IMR-90 (cell line): ENCODE data around the gene C9orf57. TPM values are rescaled to one million over a fixed set of nuclear protein-coding genes. Genes with fewer than 3 reads are reported as not detected.

Source experiments
- ATAC-seq: fragments of 200-7000 bp; cut with Tn5 transposase; 2 replicates; pipeline ENCODE4 v1.9.1; 2020; ENCODE audit warnings: low read depth, mild to moderate bottlenecking, moderate library complexity
- BruUV-seq: library from RNA; stranded (reverse); fragments of 400-500 nt; replicated peaks from 2 replicates; lab custom pipeline; 2021; lab: Mats Ljungman, UMichigan
- CTCF ChIA-PET: fragments of 300-600 bp; formaldehyde crosslinking; extraction: SDS; loops from one replicate; lab custom pipeline; 2021; ENCODE audit warnings: antibody characterized with exemption; lab: Yijun Ruan, JAX
- POLR2A ChIA-PET: fragments of 300-600 bp; sonication (Branson Sonifier 250); formaldehyde crosslinking; loops from one replicate; lab custom pipeline; 2022; ENCODE audit warnings: antibody characterized with exemption; ENCODE audit not compliant: unreplicated experiment; lab: Charles Lee
- DNase-seq: peaks from one replicate; pipeline ENCODE4 v3.0.0; 2013
- H2AFZ ChIP-seq: replicated peaks from 2 replicates; pipeline ENCODE3; 2013; ENCODE audit warnings: low read length, mild to moderate bottlenecking; ENCODE audit not compliant: poor library complexity
- H2AK5ac ChIP-seq: 2 replicates; pipeline ENCODE4 v1.6.1; 2013; ENCODE audit warnings: low read depth, low read length, inconsistent platforms
- H2AK9ac ChIP-seq: replicated peaks from 2 replicates; pipeline ENCODE3; 2013; ENCODE audit warnings: mild to moderate bottlenecking, low read depth, low read length, moderate library complexity; ENCODE audit not compliant: poor library complexity
- H2BK120ac ChIP-seq: 2 replicates; pipeline ENCODE4 v1.6.1; 2013; ENCODE audit warnings: low read depth, low read length, inconsistent platforms
- H2BK15ac ChIP-seq: 3 replicates; pipeline ENCODE4 v1.6.1; 2013; ENCODE audit warnings: low read depth, low read length, inconsistent platforms
- H2BK20ac ChIP-seq: 2 replicates; pipeline ENCODE4 v1.6.1; 2013; ENCODE audit warnings: low read depth, mild to moderate bottlenecking, inconsistent platforms, low read length, moderate library complexity
- H2BK5ac ChIP-seq: 2 replicates; pipeline ENCODE4 v1.6.1; 2013; ENCODE audit warnings: mild to moderate bottlenecking, low read depth, low read length, inconsistent platforms; ENCODE audit not compliant: poor library complexity, severe bottlenecking
- H3K14ac ChIP-seq: replicated peaks from 2 replicates; pipeline ENCODE4 v1.6.1; 2013; ENCODE audit warnings: low read depth, low read length, inconsistent platforms
- H3K18ac ChIP-seq: 2 replicates; pipeline ENCODE4 v1.6.1; 2013; ENCODE audit warnings: low read depth, low read length, control low read depth
- H3K23ac ChIP-seq: 2 replicates; pipeline ENCODE4 v1.6.1; 2013; ENCODE audit warnings: low read depth, low read length, inconsistent platforms
- H3K27ac ChIP-seq: 2 replicates; pipeline ENCODE4 v1.5.1; 2013; ENCODE audit warnings: mild to moderate bottlenecking, control low read depth, low read length; ENCODE audit not compliant: insufficient read depth
- H3K27me3 ChIP-seq: 2 replicates; pipeline ENCODE4 v1.6.1; 2013; ENCODE audit warnings: low read length; ENCODE audit not compliant: control insufficient read depth, insufficient read depth
- H3K36me3 ChIP-seq: 2 replicates; pipeline ENCODE4 v1.6.1; 2013; ENCODE audit warnings: low read length, mixed read lengths; ENCODE audit not compliant: control insufficient read depth, insufficient read depth
- H3K4ac ChIP-seq: 2 replicates; pipeline ENCODE4 v1.6.1; 2013; ENCODE audit warnings: low read depth, low read length, inconsistent platforms
- H3K4me1 ChIP-seq: 2 replicates; pipeline ENCODE4 v1.6.1; 2013; ENCODE audit warnings: low read length, mixed read lengths; ENCODE audit not compliant: control insufficient read depth, insufficient read depth
- H3K4me2 ChIP-seq: 2 replicates; pipeline ENCODE4 v1.6.1; 2013; ENCODE audit warnings: low read depth, mild to moderate bottlenecking, control low read depth, low read length, moderate library complexity
- H3K4me3 ChIP-seq: 2 replicates; pipeline ENCODE4 v1.5.1; 2013; ENCODE audit warnings: low read depth, mild to moderate bottlenecking, control low read depth, low read length, moderate library complexity; ENCODE audit not compliant: insufficient read depth
- H3K56ac ChIP-seq: 2 replicates; pipeline ENCODE4 v1.6.1; 2013; ENCODE audit warnings: low read length, inconsistent platforms; ENCODE audit not compliant: insufficient read depth; ENCODE audit errors: extremely low read depth
- H3K79me1 ChIP-seq, 2 experiments: 2 replicates each; pipeline ENCODE4 v1.6.1; 2013; ENCODE audit warnings: low read length in 2 of 2, inconsistent platforms in 1 of 2, low read depth in 1 of 2
- H3K9ac ChIP-seq: 2 replicates; pipeline ENCODE4 v1.6.1; 2013; ENCODE audit warnings: low read depth, low read length, control low read depth
- H3K9me1 ChIP-seq: 2 replicates; pipeline ENCODE4 v1.6.1; 2013; ENCODE audit warnings: low read length, inconsistent platforms; ENCODE audit not compliant: insufficient read depth
- H3K9me3 ChIP-seq: 2 replicates; pipeline ENCODE4 v1.6.1; 2013; ENCODE audit warnings: low read length; ENCODE audit not compliant: control insufficient read depth, insufficient read depth
- H4K20me1 ChIP-seq: 2 replicates; pipeline ENCODE4 v1.6.1; 2013; ENCODE audit warnings: low read length, inconsistent platforms; ENCODE audit not compliant: insufficient read depth
- H4K5ac ChIP-seq: 2 replicates; pipeline ENCODE4 v1.6.1; 2013; ENCODE audit warnings: mild to moderate bottlenecking, low read depth, low read length, control low read depth
- H4K8ac ChIP-seq, 2 experiments: 2 replicates each; pipeline ENCODE4 v1.6.1; 2013; ENCODE audit warnings: low read depth in 2 of 2, low read length in 2 of 2, control low read depth in 1 of 2, inconsistent platforms in 1 of 2
- H4K91ac ChIP-seq: 2 replicates; pipeline ENCODE4 v1.6.1; 2013; ENCODE audit warnings: low read depth, low read length, inconsistent platforms; ENCODE audit not compliant: insufficient read depth
- BHLHE40 ChIP-seq: fragments of 150-350 bp; IDR thresholded peaks from 2 replicates; pipeline ENCODE4 v1.6.1; 2016; ENCODE audit warnings: mild to moderate bottlenecking, low read depth, low read length
- CEBPB ChIP-seq: IDR thresholded peaks from 2 replicates; pipeline ENCODE4 v1.6.1; 2012; ENCODE audit warnings: low read depth, low read length, improper control_type of control experiment
- CTCF ChIP-seq: conservative IDR thresholded peaks from 2 replicates; pipeline ENCODE4 v1.5.1; 2012; ENCODE audit warnings: mild to moderate bottlenecking, low read depth, low read length, improper control_type of control experiment
- FOS ChIP-seq: fragments of 150-350 bp; IDR thresholded peaks from 2 replicates; pipeline ENCODE4 v1.6.1; 2016; ENCODE audit warnings: low read depth, low read length
- MAZ ChIP-seq: IDR thresholded peaks from 2 replicates; pipeline ENCODE4 v1.6.1; 2012; ENCODE audit warnings: low read depth, mild to moderate bottlenecking, low read length, improper control_type of control experiment, moderate library complexity, borderline replicate concordance
- RCOR1 ChIP-seq: IDR thresholded peaks from 2 replicates; pipeline ENCODE4 v1.6.1; 2012; ENCODE audit warnings: mild to moderate bottlenecking, low read length, improper control_type of control experiment; ENCODE audit not compliant: insufficient replicate concordance
- USF2 ChIP-seq: fragments of 150-350 bp; IDR thresholded peaks from 2 replicates; pipeline ENCODE4 v1.6.1; 2017; ENCODE audit warnings: mild to moderate bottlenecking, antibody characterized with exemption, low read length, low read depth
- WGBS, 2 experiments: methylation state at CpG; one replicate each; pipeline versions ENCODE4 v1.1.5 to v1.1.7; 2013; ENCODE audit warnings: missing lambda C conversion rate in 2 of 2; ENCODE audit not compliant: insufficient read length in 1 of 2; ENCODE audit errors: extremely low coverage in 2 of 2; 5-methylcytosine and 5-hydroxymethylcytosine counted together
- dilution Hi-C: fragments of 300-500 bp; cut with HindIII; formaldehyde crosslinking; loops from one replicate; pipeline ENCODE4 v1.14.3; 2018; ENCODE audit warnings: low sequenced_read_pairs; ENCODE audit not compliant: unreplicated experiment
- in situ Hi-C: fragments of 300-500 bp; cut with MboI; formaldehyde crosslinking; loops from 3 replicates; pipeline ENCODE4 v1.14.3; 2019; ENCODE audit warnings: low sequenced_read_pairs, inconsistent platforms, mixed read lengths
- intact Hi-C: fragments of 100-400 bp; cut with micrococcal nuclease; formaldehyde crosslinking; loops from 2 replicates; pipeline ENCODE4 v1.10.0; 2022
- polyA plus RNA-seq, 3 experiments: library from polyadenylated mRNA; depleted of rRNA; stranded (reverse); fragments of >200 nt; gene quantifications; 2 replicates each; pipeline ENCODE4 v1.2.3, GENCODE V29; 2012; ENCODE audit warnings: low replicate concordance in 1 of 3
- total RNA-seq: library from RNA; depleted of rRNA; stranded (reverse); fragments of >200 nt; gene quantifications from 2 replicates; pipeline ENCODE4 v1.2.3, GENCODE V29; 2012

The C9orf57 gene
- total and polyA plus RNA-seq, 2 of the 4 experiments (the other 2 are of a cell fraction): not detected

GRCh38 chr9:72048850-72049249 is 11.6 kb downstream of the C9orf57 start:
- ATAC-seq: no peak
- no peaks in the 10 kb centered on the region for H3K4me1 ChIP-seq
- no peaks in the 10 kb centered on the region for H3K9me3 ChIP-seq
- peaks cover 2% of the 10 kb centered on the region; the same call in 1 of the 2 replicates for H3K27me3 ChIP-seq
- H3K4ac ChIP-seq: no peak overlapping the region
- no peak overlapping the region for H4K8ac ChIP-seq
- no peak overlapping the region for H2BK20ac ChIP-seq
- WGBS, 2 experiments: 36% methylated on average over 6 of the region's 10 CpGs; no CpG with 5 or more reads in 1 of the 2 experiments
- H4K91ac ChIP-seq: no peak overlapping the region
- no peak overlapping the region for H3K18ac ChIP-seq
- TF ChIP-seq MAZ (no peak), RCOR1 (no peak), CEBPB (no peak), FOS (no peak), CTCF (no peak), BHLHE40 (no peak), USF2 (no peak)
- H2AK5ac ChIP-seq: no peak overlapping the region
- in situ Hi-C loops: loop anchor here (10.0 to 25.0 kb wide), 2 partner anchors 563 to 776 kb away; no protein-coding TSS in a partner anchor
- no peak overlapping the region for H2BK15ac ChIP-seq
- no peaks in the 10 kb centered on the region for H3K79me1 ChIP-seq
- no peak overlapping the region for H3K4me3 ChIP-seq
- H3K9me1 ChIP-seq: no peaks in the 10 kb centered on the region
- H4K20me1 ChIP-seq: no peaks in the 10 kb centered on the region
- no peak overlapping the region for H3K4me2 ChIP-seq
- DNase-seq: peak; percentile 23
- H3K14ac ChIP-seq: no peak overlapping the region
- no peak overlapping the region for H2AK9ac ChIP-seq
- CTCF ChIA-PET: interaction anchor here (0.6 kb wide), 2 partner anchors 223 to 1414 kb away, joined by 3 read pairs; no protein-coding TSS in a partner anchor
- no peaks in the 10 kb centered on the region for H3K36me3 ChIP-seq
- no peak overlapping the region for H3K9ac ChIP-seq
- no peak overlapping the region for H3K56ac ChIP-seq
- no peak overlapping the region for H3K23ac ChIP-seq
- H4K5ac ChIP-seq: no peak overlapping the region
- POLR2A ChIA-PET: no interaction called here
- no peak overlapping the region for H2AFZ ChIP-seq
- no peak overlapping the region for H3K27ac ChIP-seq
- H2BK5ac ChIP-seq: no peak overlapping the region
- H2BK120ac ChIP-seq: no peak overlapping the region
- intact Hi-C loops: no loop called here
- dilution Hi-C loops: no loop called here
- BruUV-seq: no TSS peak
